Keratinocyte (primary cell): Measurements from ENCODE around the gene LHPP. TPM values are rescaled to one million over a fixed set of nuclear protein-coding genes. Genes with fewer than 3 reads are reported as not detected.

Experiments
- DNase-seq: peaks from one replicate; pipeline ENCODE4 v3.0.0-alpha.2; 2011; ENCODE audit warnings: low read depth, missing footprints, low spot score
- FAIRE-seq: peaks from 2 replicates; lab custom pipeline; 2011; peaks lifted over from hg19 to GRCh38; lab: Jason Lieb, UNC
- H2AFZ ChIP-seq: 2 replicates; pipeline ENCODE4 v1.6.0; 2012; ENCODE audit warnings: low read length, control low read depth, inconsistent platforms; ENCODE audit not compliant: control insufficient read depth
- H3K27ac ChIP-seq: 2 replicates; pipeline ENCODE4 v1.5.1; 2011; ENCODE audit warnings: low read length; ENCODE audit not compliant: control insufficient read depth, insufficient read depth
- H3K27me3 ChIP-seq: 3 replicates; pipeline ENCODE4 v1.6.0; 2011; ENCODE audit warnings: low read length; ENCODE audit not compliant: control insufficient read depth, insufficient read depth; ENCODE audit errors: extremely low read depth
- H3K36me3 ChIP-seq, 2 experiments: 2 replicates in 1 of 2; 3 replicates in 1 of 2; pipeline ENCODE4 v1.5.1; 2011; ENCODE audit warnings: low read length in 2 of 2, mild to moderate bottlenecking in 1 of 2; ENCODE audit not compliant: control insufficient read depth in 2 of 2, insufficient read depth in 2 of 2; ENCODE audit errors: extremely low read depth in 1 of 2
- H3K4me1 ChIP-seq: 3 replicates; pipeline ENCODE4 v1.5.1; 2011; ENCODE audit warnings: low read length; ENCODE audit not compliant: control insufficient read depth, insufficient read depth; ENCODE audit errors: extremely low read depth
- H3K4me2 ChIP-seq: 3 replicates; pipeline ENCODE4 v1.6.0; 2011; ENCODE audit warnings: low read depth, low read length; ENCODE audit not compliant: control insufficient read depth, insufficient read depth; ENCODE audit errors: extremely low read depth
- H3K4me3 ChIP-seq, 3 experiments: fragments of 200-600 bp in 1 of 3; sonication (generic) in 1 of 3; 2 replicates in 2 of 3; 3 replicates in 1 of 3; pipeline ENCODE4 v1.5.1; 2011 to 2016; ENCODE audit warnings: low read length in 3 of 3, mild to moderate bottlenecking in 3 of 3, control low read depth in 2 of 3, inconsistent platforms in 1 of 3, low read depth in 1 of 3, mixed read lengths in 1 of 3, mixed run types in 1 of 3, moderate library complexity in 1 of 3; ENCODE audit not compliant: control insufficient read depth in 2 of 3, insufficient read depth in 2 of 3; ENCODE audit errors: extremely low read depth in 1 of 3
- H3K79me2 ChIP-seq: 2 replicates; pipeline ENCODE4 v1.6.0; 2012; ENCODE audit warnings: low read length; ENCODE audit not compliant: control insufficient read depth, insufficient read depth
- H3K9ac ChIP-seq: 3 replicates; pipeline ENCODE4 v1.6.0; 2011; ENCODE audit warnings: low read length; ENCODE audit not compliant: control insufficient read depth, insufficient read depth; ENCODE audit errors: extremely low read depth
- H3K9me1 ChIP-seq: 3 replicates; pipeline ENCODE4 v1.6.0; 2011; ENCODE audit warnings: low read length; ENCODE audit not compliant: control insufficient read depth, insufficient read depth; ENCODE audit errors: extremely low read depth
- H3K9me3 ChIP-seq: 2 replicates; pipeline ENCODE4 v1.5.1; 2012; ENCODE audit warnings: low read depth, low read length; ENCODE audit not compliant: control insufficient read depth
- H4K20me1 ChIP-seq: 3 replicates; pipeline ENCODE4 v1.6.0; 2011; ENCODE audit warnings: low read length; ENCODE audit not compliant: control insufficient read depth, insufficient read depth; ENCODE audit errors: extremely low read depth
- CTCF ChIP-seq, 3 experiments: IDR thresholded peaks in 1 of 3; conservative IDR thresholded peaks in 1 of 3; optimal IDR thresholded peaks in 1 of 3; 2 replicates in 2 of 3; 3 replicates in 1 of 3; pipeline versions ENCODE3 to v1.5.1; 2011; ENCODE audit warnings: low read length in 3 of 3, mild to moderate bottlenecking in 3 of 3, moderate library complexity in 2 of 3, control low read depth in 1 of 3, inconsistent platforms in 1 of 3; ENCODE audit not compliant: insufficient read depth in 2 of 3; ENCODE audit errors: extremely low read depth in 1 of 3
- EZH2 ChIP-seq: IDR thresholded peaks from one replicate; pipeline ENCODE4 v1.6.1; 2012; ENCODE audit warnings: inconsistent platforms, mild to moderate bottlenecking, low read length, moderate library complexity
- dilution Hi-C: fragments of 300-500 bp; cut with MboI; formaldehyde crosslinking; loops from one replicate; pipeline ENCODE4 v1.7.0; 2020; ENCODE audit warnings: low sequenced_read_pairs; ENCODE audit not compliant: extremely low pct_ligation_motif_present
- polyA plus RNA-seq, 5 experiments: library from polyadenylated mRNA; depleted of rRNA in 3 of 5; stranded (reverse) in 3 of 5; stranded (forward) in 1 of 5; unstranded in 1 of 5; fragments of >200 nt; gene quantifications; 1 replicate in 1 of 5; 2 replicates in 3 of 5; 3 replicates in 1 of 5; pipeline versions ENCODE4 v1.2.1 to v1.2.3, GENCODE V29; 2011 to 2012; ENCODE audit warnings: missing spikeins in 2 of 5, low read depth in 1 of 5, low replicate concordance in 1 of 5

Gene LHPP
- polyA plus RNA-seq, 1 donor (not counting 4 experiments of a cell fraction or from before 2014, with no cell fraction given), result 13.1 TPM

GRCh38 chr10:124579011-124579399 is 117.4 kb downstream of the LHPP start:
- no peak for TF ChIP-seq CTCF (optimal IDR thresholded peaks at IDR 0.05 in 1 of 3, IDR thresholded peaks at IDR 0.05 in 1 of 3, conservative IDR thresholded peaks at IDR 0.05 in 1 of 3; ENCODE audit: extremely low read depth in 1 of 3, insufficient read depth in 2 of 3, low read length in 3 of 3)
- TF ChIP-seq EZH2, result no peak
- Histone ChIP-seq H3K4me1 (peaks cover 5% of the 10 kb centered on the region), H3K4me3 (no peak overlapping the region), H3K27me3 (no peaks in the 10 kb centered on the region), H3K4me2 (peak overlapping the region; percentile 40), H2AFZ (no peak overlapping the region), H3K9me1 (no peaks in the 10 kb centered on the region), H3K79me2 (no peaks in the 10 kb centered on the region), H3K9ac (no peak overlapping the region), H3K9me3 (no peaks in the 10 kb centered on the region), H3K36me3 (no peaks in the 10 kb centered on the region), H4K20me1 (no peaks in the 10 kb centered on the region), H3K27ac (no peak overlapping the region)
- FAIRE-seq, result no peak
- dilution Hi-C loops, result no loop called here
- peak; percentile 7 for DNase-seq

GRCh38 chr10:124586142-124586541 is 124.5 kb downstream of the LHPP start:
- H3K9me1 ChIP-seq, result no peaks in the 10 kb centered on the region
- no peaks in the 10 kb centered on the region for H4K20me1 ChIP-seq
- no peak overlapping the region for H3K9ac ChIP-seq
- no peak overlapping the region for H3K4me2 ChIP-seq
- no peak overlapping the region for H2AFZ ChIP-seq
- TF ChIP-seq CTCF (optimal IDR thresholded peaks at IDR 0.05 in 1 of 3, IDR thresholded peaks at IDR 0.05 in 1 of 3, conservative IDR thresholded peaks at IDR 0.05 in 1 of 3; ENCODE audit: extremely low read depth in 1 of 3, insufficient read depth in 2 of 3, low read length in 3 of 3) (no peak), EZH2 (no peak)
- peaks cover 16% of the 10 kb centered on the region for H3K27me3 ChIP-seq
- H3K79me2 ChIP-seq, result no peaks in the 10 kb centered on the region
- no peaks in the 10 kb centered on the region for H3K9me3 ChIP-seq
- no peak overlapping the region for H3K4me3 ChIP-seq
- no peak for DNase-seq
- no peak overlapping the region for H3K27ac ChIP-seq
- H3K36me3 ChIP-seq, result no peaks in the 10 kb centered on the region
- FAIRE-seq, result no peak
- dilution Hi-C loops, result no loop called here
- no peaks in the 10 kb centered on the region for H3K4me1 ChIP-seq
